NCI-H460 (cell line): ENCODE measurements around the gene BNIPL. TPM values are rescaled to one million over a fixed set of nuclear protein-coding genes. Genes with fewer than 3 reads are reported as not detected.
A peak's percentile ranks its signal among the peaks of the same experiment; 100 is the strongest.

ENCODE experiments used
- DNase-seq: peaks from one replicate; pipeline ENCODE4 v3.0.0-alpha.2; 2016; ENCODE audit warnings: low read depth; ENCODE audit errors: extremely low read depth
- total RNA-seq: library from RNA; depleted of rRNA; stranded (reverse); fragments of >200 nt; shearing (Covaris generic); gene quantifications from 2 replicates; pipeline ENCODE4 v1.2.3, GENCODE V29; 2014

BNIPL gene
- total RNA-seq, 1 experiment from 2014 or later: 1.3 TPM

- no peak for DNase-seq
Measured at GRCh38 chr1:151009206-151009587, 27.2 kb upstream of the BNIPL start.

GRCh38 chr1:151009674-151010345 lies 26.6 kb upstream of the BNIPL start:
- DNase-seq: no peak

GRCh38 chr1:151010346-151010726 lies 26.1 kb upstream of the BNIPL start:
- DNase-seq: no peak

GRCh38 chr1:151011154-151011850 lies 25.1 kb upstream of the BNIPL start:
- no peak for DNase-seq

- no peak for DNase-seq
Measured at GRCh38 chr1:151012684-151013471, 23.5 kb upstream of the BNIPL start.

- DNase-seq: no peak
Measured at GRCh38 chr1:151013518-151013917, 22.9 kb upstream of the BNIPL start.

- peak; percentile 70 for DNase-seq
Measured at GRCh38 chr1:151024540-151025146, 11.7 kb upstream of the BNIPL start.

GRCh38 chr1:151026460-151026859 lies 9.9 kb upstream of the BNIPL start:
- no peak for DNase-seq

- DNase-seq: no peak
Measured at GRCh38 chr1:151032164-151032563, 4.2 kb upstream of the BNIPL start.

- DNase-seq: no peak
Measured at GRCh38 chr1:151035167-151035566, 1.2 kb upstream of the BNIPL start.

GRCh38 chr1:151037032-151037431 lies 646 bp downstream of the BNIPL start:
- no peak for DNase-seq

GRCh38 chr1:151039521-151039920 lies 3.1 kb downstream of the BNIPL start:
- no peak for DNase-seq

GRCh38 chr1:151043163-151043562 lies 6.8 kb downstream of the BNIPL start:
- DNase-seq: no peak

- peak; percentile 67 for DNase-seq
Measured at GRCh38 chr1:151047591-151047924, 11.2 kb downstream of the BNIPL start, which contains the start of gene C1orf56. TSS of gene C1orf56 (plus strand) at chr1:151047751. CDS start at chr1:151047848, 97 bp downstream.

GRCh38 chr1:151047925-151048644 lies 11.7 kb downstream of the BNIPL start:
- DNase-seq: peak; percentile 62

GRCh38 chr1:151048645-151049032 lies 12.3 kb downstream of the BNIPL start:
- no peak for DNase-seq

GRCh38 chr1:151049458-151049857 lies 13.1 kb downstream of the BNIPL start:
- no peak for DNase-seq

- DNase-seq: no peak
Measured at GRCh38 chr1:151050051-151050688, 13.8 kb downstream of the BNIPL start.

GRCh38 chr1:151051356-151052009 lies 15.1 kb downstream of the BNIPL start:
- DNase-seq: no peak
